ENCODE results near the gene SARS2. TPM values are rescaled to one million over a fixed set of nuclear protein-coding genes. Genes with fewer than 3 reads are reported as not detected.

SARS2 gene
- total and polyA plus RNA-seq, 4 donors: 15.9 to 19.2 (median 17.1) TPM

- TF ChIP-seq FOXA2 (IDR thresholded peaks at IDR 0.05) (no peak), HNF4A (conservative IDR thresholded peaks at IDR 0.05) (no peak), SP1 (IDR thresholded peaks at IDR 0.05) (no peak), GABPA (IDR thresholded peaks at IDR 0.05 in 1 of 2, conservative IDR thresholded peaks at IDR 0.05 in 1 of 2) (no peak), CTCF (IDR thresholded peaks at IDR 0.05; ENCODE audit: low read depth, low read length, missing input control) (no peak), EGR1 (IDR thresholded peaks at IDR 0.05; ENCODE audit: low read depth in 2 of 2) (no peak), TAF1 (conservative IDR thresholded peaks at IDR 0.05) (no peak), FOXA1 (IDR thresholded peaks at IDR 0.05) (no peak), RAD21 (IDR thresholded peaks at IDR 0.05) (no peak), RXRA (IDR thresholded peaks at IDR 0.05) (no peak), ATF3 (IDR thresholded peaks at IDR 0.05) (no peak), JUND (IDR thresholded peaks at IDR 0.05) (no peak), HNF4G (IDR thresholded peaks at IDR 0.05) (no peak), NR2F2 (IDR thresholded peaks at IDR 0.05) (no peak)
- TF ChIP-seq, protein P1, sequence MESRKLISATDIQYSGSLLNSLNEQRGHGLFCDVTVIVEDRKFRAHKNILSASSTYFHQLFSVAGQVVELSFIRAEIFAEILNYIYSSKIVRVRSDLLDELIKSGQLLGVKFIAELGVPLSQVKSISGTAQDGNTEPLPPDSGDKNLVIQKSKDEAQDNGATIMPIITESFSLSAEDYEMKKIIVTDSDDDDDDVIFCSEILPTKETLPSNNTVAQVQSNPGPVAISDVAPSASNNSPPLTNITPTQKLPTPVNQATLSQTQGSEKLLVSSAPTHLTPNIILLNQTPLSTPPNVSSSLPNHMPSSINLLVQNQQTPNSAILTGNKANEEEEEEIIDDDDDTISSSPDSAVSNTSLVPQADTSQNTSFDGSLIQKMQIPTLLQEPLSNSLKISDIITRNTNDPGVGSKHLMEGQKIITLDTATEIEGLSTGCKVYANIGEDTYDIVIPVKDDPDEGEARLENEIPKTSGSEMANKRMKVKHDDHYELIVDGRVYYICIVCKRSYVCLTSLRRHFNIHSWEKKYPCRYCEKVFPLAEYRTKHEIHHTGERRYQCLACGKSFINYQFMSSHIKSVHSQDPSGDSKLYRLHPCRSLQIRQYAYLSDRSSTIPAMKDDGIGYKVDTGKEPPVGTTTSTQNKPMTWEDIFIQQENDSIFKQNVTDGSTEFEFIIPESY (IDR thresholded peaks at IDR 0.05): no peak
- TF ChIP-seq, protein P2, sequence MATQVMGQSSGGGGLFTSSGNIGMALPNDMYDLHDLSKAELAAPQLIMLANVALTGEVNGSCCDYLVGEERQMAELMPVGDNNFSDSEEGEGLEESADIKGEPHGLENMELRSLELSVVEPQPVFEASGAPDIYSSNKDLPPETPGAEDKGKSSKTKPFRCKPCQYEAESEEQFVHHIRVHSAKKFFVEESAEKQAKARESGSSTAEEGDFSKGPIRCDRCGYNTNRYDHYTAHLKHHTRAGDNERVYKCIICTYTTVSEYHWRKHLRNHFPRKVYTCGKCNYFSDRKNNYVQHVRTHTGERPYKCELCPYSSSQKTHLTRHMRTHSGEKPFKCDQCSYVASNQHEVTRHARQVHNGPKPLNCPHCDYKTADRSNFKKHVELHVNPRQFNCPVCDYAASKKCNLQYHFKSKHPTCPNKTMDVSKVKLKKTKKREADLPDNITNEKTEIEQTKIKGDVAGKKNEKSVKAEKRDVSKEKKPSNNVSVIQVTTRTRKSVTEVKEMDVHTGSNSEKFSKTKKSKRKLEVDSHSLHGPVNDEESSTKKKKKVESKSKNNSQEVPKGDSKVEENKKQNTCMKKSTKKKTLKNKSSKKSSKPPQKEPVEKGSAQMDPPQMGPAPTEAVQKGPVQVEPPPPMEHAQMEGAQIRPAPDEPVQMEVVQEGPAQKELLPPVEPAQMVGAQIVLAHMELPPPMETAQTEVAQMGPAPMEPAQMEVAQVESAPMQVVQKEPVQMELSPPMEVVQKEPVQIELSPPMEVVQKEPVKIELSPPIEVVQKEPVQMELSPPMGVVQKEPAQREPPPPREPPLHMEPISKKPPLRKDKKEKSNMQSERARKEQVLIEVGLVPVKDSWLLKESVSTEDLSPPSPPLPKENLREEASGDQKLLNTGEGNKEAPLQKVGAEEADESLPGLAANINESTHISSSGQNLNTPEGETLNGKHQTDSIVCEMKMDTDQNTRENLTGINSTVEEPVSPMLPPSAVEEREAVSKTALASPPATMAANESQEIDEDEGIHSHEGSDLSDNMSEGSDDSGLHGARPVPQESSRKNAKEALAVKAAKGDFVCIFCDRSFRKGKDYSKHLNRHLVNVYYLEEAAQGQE (IDR thresholded peaks at IDR 0.05): no peak
- TF ChIP-seq, protein P3, sequence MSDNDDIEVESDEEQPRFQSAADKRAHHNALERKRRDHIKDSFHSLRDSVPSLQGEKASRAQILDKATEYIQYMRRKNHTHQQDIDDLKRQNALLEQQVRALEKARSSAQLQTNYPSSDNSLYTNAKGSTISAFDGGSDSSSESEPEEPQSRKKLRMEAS (IDR thresholded peaks at IDR 0.05): no peak
- no peaks in the 10 kb centered on the region for H3K27me3 ChIP-seq (ENCODE audit: control insufficient read depth in 4 of 4, insufficient read depth in 4 of 4, low read length in 3 of 4)
- WGBS: 96% methylated on average over 20 of the region's 20 CpGs
- peaks cover 2 to 20% (median 8%) of the 10 kb centered on the region in 4 donors for H3K36me3 ChIP-seq (ENCODE audit: control insufficient read depth in 4 of 4, insufficient read depth in 3 of 4, low read depth in 1 of 4, low read length in 3 of 4)
- H3K4me3 ChIP-seq (ENCODE audit: low read depth in 1 of 3, low read length in 3 of 3): no peak overlapping the region
- DNase-seq (ENCODE audit: low spot score): no peak
- no peaks in the 10 kb centered on the region for H3K9me3 ChIP-seq (ENCODE audit: control insufficient read depth in 4 of 4, low read length in 3 of 4)
- no peak overlapping the region for H3K27ac ChIP-seq (ENCODE audit: low read depth in 1 of 2, low read length in 2 of 2)
- no peak overlapping the region for H3K9ac ChIP-seq (ENCODE audit: low read depth in 1 of 2, low read length in 2 of 2)
- H3K4me1 ChIP-seq (ENCODE audit: control insufficient read depth in 4 of 4, insufficient read depth in 4 of 4, low read length in 3 of 4): no peaks in the 10 kb centered on the region
Measured at GRCh38 chr19:38921420-38922274, 8.9 kb downstream of the SARS2 start.
